ENCODE results near the gene AMIGO1. TPM values are rescaled to one million over a fixed set of nuclear protein-coding genes. Genes with fewer than 3 reads are reported as not detected.

The AMIGO1 gene
- total and polyA plus RNA-seq, 4 donors: 2.4 to 6.3 (median 3.4) TPM

- peaks cover 0 to 16% (median 6%) of the 10 kb centered on the region in 5 donors for H3K4me1 ChIP-seq (ENCODE audit: control insufficient read depth in 5 of 5, insufficient read depth in 5 of 5, low read length in 5 of 5)
- H3K9me3 ChIP-seq (ENCODE audit: control insufficient read depth in 4 of 4, insufficient read depth in 3 of 4, low read length in 3 of 4): no peaks in the 10 kb centered on the region
- ATAC-seq (ENCODE audit: insufficient read depth, low FRiP score) (no peak), DNase-seq (no peak)
- no peak overlapping the region for H3K4me3 ChIP-seq
- no peak overlapping the region for H3K9ac ChIP-seq (ENCODE audit: insufficient read depth in 1 of 2, low read length in 2 of 2)
- H3K27me3 ChIP-seq (ENCODE audit: control insufficient read depth in 3 of 3, insufficient read depth in 3 of 3, low read length in 2 of 3): peaks cover 0 to 12% (median 7%) of the 10 kb centered on the region in 3 donors
- no peak overlapping the region for H3K27ac ChIP-seq (ENCODE audit: low read depth in 1 of 2, low read length in 1 of 2)
- peaks cover 0 to 2% (median 0%) of the 10 kb centered on the region in 4 donors for H3K36me3 ChIP-seq (ENCODE audit: control insufficient read depth in 4 of 4, insufficient read depth in 4 of 4, low read length in 4 of 4)
- no peak for TF ChIP-seq CTCF (IDR thresholded peaks at IDR 0.05; ENCODE audit: control extremely low read depth, extremely low read depth)
These were observed 27.3 kb downstream of the AMIGO1 start for GRCh38 chr1:109482242-109482641.

GRCh38 chr1:109481646-109482045 lies 27.9 kb downstream of the AMIGO1 start:
- H3K4me1 ChIP-seq (ENCODE audit: control insufficient read depth in 5 of 5, insufficient read depth in 5 of 5, low read length in 5 of 5): peaks cover 0 to 12% (median 6%) of the 10 kb centered on the region in 5 donors
- TF ChIP-seq CTCF (IDR thresholded peaks at IDR 0.05; ENCODE audit: control extremely low read depth, extremely low read depth): no peak
- DNase-seq (no peak), ATAC-seq (ENCODE audit: insufficient read depth, low FRiP score) (no peak)
- 75 to 79% methylated on average over 2 of the region's 2 CpGs for WGBS, 2 donors
- H3K4me3 ChIP-seq: no peak overlapping the region
- no peak overlapping the region for H3K27ac ChIP-seq (ENCODE audit: low read depth in 1 of 2, low read length in 1 of 2)
- no peaks in the 10 kb centered on the region for H3K9me3 ChIP-seq (ENCODE audit: control insufficient read depth in 4 of 4, insufficient read depth in 3 of 4, low read length in 3 of 4)
- H3K27me3 ChIP-seq (ENCODE audit: control insufficient read depth in 3 of 3, insufficient read depth in 3 of 3, low read length in 2 of 3): peaks cover 0 to 12% (median 9%) of the 10 kb centered on the region in 3 donors
- no peaks in the 10 kb centered on the region for H3K36me3 ChIP-seq (ENCODE audit: control insufficient read depth in 4 of 4, insufficient read depth in 4 of 4, low read length in 4 of 4)
- no peak overlapping the region for H3K9ac ChIP-seq (ENCODE audit: insufficient read depth in 1 of 2, low read length in 2 of 2)

GRCh38 chr1:109479901-109480300 lies 29.6 kb downstream of the AMIGO1 start:
- no peak for DNase-seq
- peaks cover 0 to 11% (median 5%) of the 10 kb centered on the region in 5 donors for H3K4me1 ChIP-seq (ENCODE audit: control insufficient read depth in 5 of 5, insufficient read depth in 5 of 5, low read length in 5 of 5)
- H3K27me3 ChIP-seq (ENCODE audit: control insufficient read depth in 3 of 3, insufficient read depth in 3 of 3, low read length in 2 of 3): peaks cover 0 to 19% (median 9%) of the 10 kb centered on the region in 3 donors
- WGBS, 2 donors: 90 to 91% methylated on average over 3 of the region's 3 CpGs
- no peaks in the 10 kb centered on the region for H3K36me3 ChIP-seq (ENCODE audit: control insufficient read depth in 4 of 4, insufficient read depth in 4 of 4, low read length in 4 of 4)
- TF ChIP-seq CTCF (IDR thresholded peaks at IDR 0.05; ENCODE audit: control extremely low read depth, extremely low read depth): no peak
- no peaks in the 10 kb centered on the region for H3K9me3 ChIP-seq (ENCODE audit: control insufficient read depth in 4 of 4, insufficient read depth in 3 of 4, low read length in 3 of 4)
- no peak overlapping the region for H3K27ac ChIP-seq (ENCODE audit: low read depth in 1 of 2, low read length in 1 of 2)
- H3K4me3 ChIP-seq: no peak overlapping the region
- no peak for ATAC-seq (ENCODE audit: insufficient read depth, low FRiP score)
- no peak overlapping the region for H3K9ac ChIP-seq (ENCODE audit: insufficient read depth in 1 of 2, low read length in 2 of 2)

- Histone ChIP-seq H3K9ac (ENCODE audit: insufficient read depth in 1 of 2, low read length in 2 of 2) (no peak overlapping the region), H3K27me3 (ENCODE audit: control insufficient read depth in 3 of 3, insufficient read depth in 3 of 3, low read length in 2 of 3) (peaks cover 0 to 19% (median 9%) of the 10 kb centered on the region in 3 donors), H3K4me1 (ENCODE audit: control insufficient read depth in 5 of 5, insufficient read depth in 5 of 5, low read length in 5 of 5) (peaks cover 0 to 5% (median 3%) of the 10 kb centered on the region in 5 donors), H3K9me3 (ENCODE audit: control insufficient read depth in 4 of 4, insufficient read depth in 3 of 4, low read length in 3 of 4) (no peaks in the 10 kb centered on the region), H3K36me3 (ENCODE audit: control insufficient read depth in 4 of 4, insufficient read depth in 4 of 4, low read length in 4 of 4) (no peaks in the 10 kb centered on the region), H3K27ac (ENCODE audit: low read depth in 1 of 2, low read length in 1 of 2) (no peak overlapping the region), H3K4me3 (no peak overlapping the region)
- no peak for ATAC-seq (ENCODE audit: insufficient read depth, low FRiP score)
- 66 to 71% methylated on average over 5 of the region's 5 CpGs for whole genome bisulfite sequencing, 2 donors
- DNase-seq: no peak
- TF ChIP-seq CTCF (IDR thresholded peaks at IDR 0.05; ENCODE audit: control extremely low read depth, extremely low read depth): no peak
These were observed 30.2 kb downstream of the AMIGO1 start for GRCh38 chr1:109479311-109479710.

Data from lung (tissue), 12 donors.